ENCODE results near the gene CCL22.

GRCh38 chr16:57343221-57343620 lies 15.4 kb upstream of the CCL22 start:
- TF ChIP-seq TCF12 (IDR thresholded peaks at IDR 0.05; ENCODE audit: low read depth), result no peak
- TF ChIP-seq TAF1 (IDR thresholded peaks at IDR 0.05; ENCODE audit: low read depth), result no peak
- no peak for TF ChIP-seq FOXM1 (IDR thresholded peaks at IDR 0.05; ENCODE audit: borderline replicate concordance, low read depth)
- no peak for TF ChIP-seq RAD21 (IDR thresholded peaks at IDR 0.05; ENCODE audit: low read depth)
- TF ChIP-seq REST (IDR thresholded peaks at IDR 0.05; ENCODE audit: low read depth), result no peak
- TF ChIP-seq TEAD4 (IDR thresholded peaks at IDR 0.05), result no peak
- TF ChIP-seq YY1 (IDR thresholded peaks at IDR 0.05; ENCODE audit: low read depth), result no peak
- no peak for TF ChIP-seq CEBPB (IDR thresholded peaks at IDR 0.05)
- no peak for TF ChIP-seq MAX (IDR thresholded peaks at IDR 0.05)

Data from Ishikawa (cell line).